OCI-LY7 (cell line): ENCODE data around the gene SNX25.

ENCODE experiments used
- CTCF ChIP-seq: fragments of 200-600 bp; sonication (generic); conservative IDR thresholded peaks from 2 replicates; pipeline ENCODE4 v1.5.1; 2014; ENCODE audit warnings: mild to moderate bottlenecking, antibody characterized with exemption, low read length, moderate library complexity, mixed read lengths
- EZH2phosphoT487 ChIP-seq: fragments of 200-600 bp; sonication (generic); IDR thresholded peaks from 2 replicates; pipeline ENCODE4 v1.6.1; 2018; ENCODE audit warnings: low read depth, borderline replicate concordance, mild to moderate bottlenecking, mixed run types, antibody characterized with exemption, low read length, moderate library complexity, mixed read lengths

DNA sequence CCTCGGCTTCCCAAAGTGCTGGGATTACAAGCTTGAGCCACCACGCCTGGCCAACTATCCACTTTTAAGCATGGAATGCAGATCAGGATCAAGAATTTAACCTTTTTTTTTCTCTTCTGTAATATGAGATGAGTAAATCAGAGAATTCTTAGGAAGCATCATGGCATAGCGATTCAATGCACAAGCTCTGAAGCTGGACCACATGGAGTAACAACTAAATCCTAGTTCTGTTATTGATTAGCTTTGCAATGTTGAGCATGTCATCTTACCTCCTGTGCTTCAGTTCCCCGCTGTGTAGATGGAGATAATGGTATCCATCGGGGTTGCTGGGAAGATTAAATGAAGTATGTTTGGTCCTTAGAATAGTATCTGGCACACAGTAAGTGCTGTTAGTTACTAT lies 1.9 kb upstream of the SNX25 start:
- TF ChIP-seq CTCF: no peak
- no peak for TF ChIP-seq EZH2phosphoT487
